ENCODE results near the gene TBC1D10A.

The TBC1D10A gene

GRCh38 chr22:30251711-30252110 lies 75.0 kb downstream of the TBC1D10A start:
- Histone ChIP-seq H3K27ac (ENCODE audit: low read length) (no peak overlapping the region), H3K27me3 (ENCODE audit: insufficient read depth, low read length) (peaks cover 10% of the 10 kb centered on the region; the same call in 1 of the 2 replicates), H3K9me3 (ENCODE audit: insufficient read depth, low read depth, low read length) (no peaks in the 10 kb centered on the region), H3K9ac (ENCODE audit: low read depth, low read length) (no peak overlapping the region), H3K4me1 (ENCODE audit: insufficient read depth, low read length) (peaks cover 12% of the 10 kb centered on the region), H3K36me3 (ENCODE audit: insufficient read depth, low read depth, low read length) (no peaks in the 10 kb centered on the region), H3K4me3 (ENCODE audit: low read length) (no peak overlapping the region)

DNA sequence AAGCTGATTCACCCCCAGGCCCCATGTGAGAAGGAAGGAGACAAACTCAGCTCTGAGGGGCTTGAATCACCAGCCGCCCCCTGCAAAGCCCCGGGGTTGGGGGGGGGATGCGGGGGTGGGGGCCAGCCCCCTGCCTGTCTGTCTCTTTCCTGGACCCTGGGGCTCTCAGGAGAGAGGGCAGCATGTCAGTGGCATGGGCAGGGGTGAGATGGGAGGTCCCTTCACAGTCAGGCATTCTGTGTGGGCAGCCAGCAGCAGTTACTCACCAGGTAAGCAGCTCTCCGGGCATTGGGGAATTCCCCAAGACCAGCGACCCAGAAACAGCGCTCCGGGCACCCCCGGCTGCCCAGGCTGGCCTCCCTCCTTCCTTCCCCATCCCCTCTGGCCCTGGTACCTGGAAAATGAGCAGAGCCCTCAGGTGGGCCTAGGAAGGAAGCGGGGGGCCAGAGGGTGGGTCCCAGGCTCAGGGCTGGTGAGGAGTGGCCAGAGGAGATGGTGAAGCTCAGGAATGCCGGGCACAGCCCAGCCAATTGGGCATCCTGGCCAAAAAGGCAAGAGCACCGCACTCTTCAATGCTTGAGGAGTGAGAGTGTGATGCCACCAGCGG lies 76.0 kb downstream of the TBC1D10A start:
- Histone ChIP-seq H3K27me3 (ENCODE audit: insufficient read depth, low read length) (peaks cover 13% of the 10 kb centered on the region; the same call in 1 of the 2 replicates), H3K4me3 (ENCODE audit: low read length) (no peak overlapping the region), H3K9me3 (ENCODE audit: insufficient read depth, low read depth, low read length) (no peaks in the 10 kb centered on the region), H3K4me1 (ENCODE audit: insufficient read depth, low read length) (peaks cover 12% of the 10 kb centered on the region), H3K9ac (ENCODE audit: low read depth, low read length) (no peak overlapping the region), H3K36me3 (ENCODE audit: insufficient read depth, low read depth, low read length) (no peaks in the 10 kb centered on the region), H3K27ac (ENCODE audit: low read length) (no peak overlapping the region)

DNA sequence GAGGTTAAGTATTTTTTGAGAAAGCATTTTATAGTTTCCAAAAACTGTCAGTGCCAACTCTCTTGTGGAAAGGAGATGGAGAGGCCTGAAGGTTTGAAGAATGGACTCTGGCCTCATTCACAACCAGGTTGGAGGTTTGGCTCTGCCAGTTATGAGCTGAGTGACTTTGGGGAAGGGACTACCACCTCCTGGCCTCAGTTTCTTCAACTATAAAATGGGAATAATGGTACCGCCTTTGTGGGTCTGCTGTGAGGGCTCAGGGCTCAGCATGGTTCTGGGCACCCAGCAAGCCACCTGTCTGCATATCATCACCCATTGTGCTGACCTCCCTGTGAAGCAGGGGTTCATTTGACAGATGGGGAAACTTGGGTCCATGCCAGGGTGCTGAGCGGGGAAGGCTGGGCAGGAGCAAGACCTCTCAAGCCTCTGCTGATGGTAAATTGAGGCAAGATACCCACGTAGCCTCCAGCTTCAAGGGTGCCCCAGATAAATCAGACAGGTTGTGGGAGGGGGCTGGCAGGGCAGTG lies 76.6 kb downstream of the TBC1D10A start:
- Histone ChIP-seq H3K36me3 (ENCODE audit: insufficient read depth, low read depth, low read length) (no peaks in the 10 kb centered on the region), H3K27ac (ENCODE audit: low read length) (no peak overlapping the region), H3K9me3 (ENCODE audit: insufficient read depth, low read depth, low read length) (no peaks in the 10 kb centered on the region), H3K27me3 (ENCODE audit: insufficient read depth, low read length) (peaks cover 13% of the 10 kb centered on the region; the same call in 1 of the 2 replicates), H3K9ac (ENCODE audit: low read depth, low read length) (no peak overlapping the region), H3K4me1 (ENCODE audit: insufficient read depth, low read length) (peaks cover 12% of the 10 kb centered on the region), H3K4me3 (ENCODE audit: low read length) (no peak overlapping the region)

DNA sequence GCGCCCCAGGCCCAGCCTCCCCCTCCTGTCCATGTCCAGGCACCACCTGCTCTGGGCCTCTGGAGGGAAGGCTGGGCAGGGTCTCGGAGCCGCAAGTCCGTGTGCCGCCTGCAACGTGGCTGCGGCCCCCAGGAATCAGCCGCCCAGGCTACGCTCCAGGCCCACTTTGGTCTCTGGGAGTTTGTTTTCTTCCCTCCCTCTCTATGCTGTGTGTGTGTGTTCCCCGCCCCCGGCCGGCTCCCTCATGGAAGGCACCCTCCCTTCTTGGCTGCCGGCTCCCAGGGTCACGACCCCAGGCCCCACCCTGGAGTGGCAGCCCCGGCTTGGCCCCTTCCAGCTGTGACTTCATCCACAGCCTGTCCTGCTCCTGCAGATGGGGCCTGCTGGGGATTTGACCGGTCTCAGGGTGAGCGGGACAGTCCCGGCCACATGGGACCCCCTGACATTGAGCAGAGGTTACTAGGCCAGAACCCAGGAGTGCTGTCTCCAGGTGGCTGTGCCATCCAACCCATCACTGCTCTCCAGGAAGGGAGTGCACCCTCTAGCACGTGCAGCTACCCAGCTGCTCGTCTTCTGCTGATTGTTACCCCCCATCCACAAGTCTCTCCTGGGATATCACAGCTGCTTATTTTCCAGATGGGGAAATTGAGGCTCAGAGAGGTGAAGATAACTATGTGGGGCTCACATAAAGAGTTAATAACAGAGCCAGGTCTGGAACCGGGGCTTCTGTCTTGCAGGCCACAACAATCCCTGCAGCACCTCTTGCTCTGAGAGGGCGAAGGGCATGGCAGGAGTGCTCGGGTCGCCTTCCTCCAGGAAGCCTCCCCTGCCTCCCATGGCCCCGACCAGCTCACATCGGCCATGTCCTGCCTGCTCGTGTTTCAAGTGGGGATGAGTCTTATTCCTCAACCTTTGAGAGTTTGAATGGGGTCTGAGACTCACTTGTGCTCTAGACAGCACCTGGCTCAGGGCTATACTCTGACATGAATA lies 77.4 kb downstream of the TBC1D10A start:
- no peak overlapping the region for H3K27ac ChIP-seq (ENCODE audit: low read length)
- H3K27me3 ChIP-seq (ENCODE audit: insufficient read depth, low read length) = peaks cover 13% of the 10 kb centered on the region; the same call in 1 of the 2 replicates
- peaks cover 15% of the 10 kb centered on the region for H3K4me1 ChIP-seq (ENCODE audit: insufficient read depth, low read length)
- H3K9me3 ChIP-seq (ENCODE audit: insufficient read depth, low read depth, low read length) = no peaks in the 10 kb centered on the region
- H3K4me3 ChIP-seq (ENCODE audit: low read length) = no peak overlapping the region
- no peak overlapping the region for H3K9ac ChIP-seq (ENCODE audit: low read depth, low read length)
- no peaks in the 10 kb centered on the region for H3K36me3 ChIP-seq (ENCODE audit: insufficient read depth, low read depth, low read length)

DNA sequence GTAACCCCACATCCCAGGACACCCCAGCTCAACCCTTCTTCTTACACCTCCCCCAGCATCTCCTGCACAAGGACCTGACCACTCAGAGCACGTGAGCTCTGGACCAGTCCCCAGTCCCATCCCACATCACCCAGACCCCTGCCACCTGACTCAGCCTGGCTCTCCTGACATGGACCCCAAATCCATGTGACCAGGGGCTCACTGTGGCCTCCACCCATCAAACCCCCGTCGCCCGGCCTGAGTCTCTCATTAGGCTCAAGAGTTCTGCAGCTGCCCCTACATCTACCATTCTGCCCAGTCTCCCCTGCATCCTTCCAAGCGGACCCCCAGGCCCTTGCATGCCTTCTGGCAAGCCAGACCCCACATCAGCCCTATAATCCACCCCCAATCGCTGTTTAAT lies 78.3 kb downstream of the TBC1D10A start:
- Histone ChIP-seq H3K9ac (ENCODE audit: low read depth, low read length) (no peak overlapping the region), H3K4me1 (ENCODE audit: insufficient read depth, low read length) (peaks cover 15% of the 10 kb centered on the region), H3K36me3 (ENCODE audit: insufficient read depth, low read depth, low read length) (0 out of 2 replicates have a peak, but pooled peaks cover 2% of the 10 kb centered on the region), H3K9me3 (ENCODE audit: insufficient read depth, low read depth, low read length) (no peaks in the 10 kb centered on the region), H3K27ac (ENCODE audit: low read length) (no peak overlapping the region), H3K27me3 (ENCODE audit: insufficient read depth, low read length) (peaks cover 13% of the 10 kb centered on the region; the same call in 1 of the 2 replicates), H3K4me3 (ENCODE audit: low read length) (no peak overlapping the region)

DNA sequence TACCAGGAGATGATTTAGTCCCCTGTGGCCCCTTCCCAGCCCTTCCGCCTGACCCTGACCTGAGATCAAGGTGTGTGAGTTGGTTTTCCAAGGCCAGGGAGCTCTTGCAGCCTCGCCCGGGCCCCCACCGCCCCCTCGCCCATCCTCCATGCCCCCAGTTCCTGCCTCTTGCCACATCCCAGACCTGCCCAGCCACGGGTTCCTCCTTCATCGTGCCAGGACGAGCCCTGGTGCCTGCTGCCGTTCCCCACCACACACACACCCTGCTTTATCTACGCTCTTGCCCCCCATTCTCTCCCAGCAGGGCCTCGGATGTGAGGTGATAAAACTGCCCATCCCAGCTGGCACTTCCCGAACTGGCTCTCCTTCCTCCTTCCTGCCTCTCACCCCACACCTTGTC lies 78.8 kb downstream of the TBC1D10A start:
- H3K36me3 ChIP-seq (ENCODE audit: insufficient read depth, low read depth, low read length) = peaks cover 8% of the 10 kb centered on the region; the same call in 1 of the 2 replicates
- H3K4me1 ChIP-seq (ENCODE audit: insufficient read depth, low read length) = peaks cover 14% of the 10 kb centered on the region
- peaks cover 13% of the 10 kb centered on the region; the same call in 1 of the 2 replicates for H3K27me3 ChIP-seq (ENCODE audit: insufficient read depth, low read length)
- H3K9ac ChIP-seq (ENCODE audit: low read depth, low read length) = no peak overlapping the region
- H3K9me3 ChIP-seq (ENCODE audit: insufficient read depth, low read depth, low read length) = no peaks in the 10 kb centered on the region
- no peak overlapping the region for H3K27ac ChIP-seq (ENCODE audit: low read length)
- H3K4me3 ChIP-seq (ENCODE audit: low read length) = no peak overlapping the region

DNA sequence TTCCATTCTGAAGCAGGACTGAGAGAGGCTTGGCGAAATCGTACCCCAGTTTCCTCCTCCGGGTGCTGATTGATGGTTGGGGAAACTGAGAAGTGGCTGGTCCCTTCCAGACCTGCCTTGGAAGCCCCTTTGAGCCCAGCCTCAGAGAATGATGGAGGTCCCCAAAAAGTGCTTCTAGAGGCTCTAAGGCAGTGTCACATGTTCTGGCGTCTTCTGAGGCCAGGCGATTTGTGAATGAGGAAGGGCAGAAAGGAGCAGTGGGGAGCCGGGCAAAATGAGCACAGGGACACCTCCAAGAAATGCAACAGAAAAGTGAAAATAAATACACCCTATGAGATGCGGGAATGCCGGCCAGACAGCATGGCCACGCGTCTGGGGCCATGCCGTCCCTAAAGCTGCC lies 79.2 kb downstream of the TBC1D10A start:
- H3K4me1 ChIP-seq (ENCODE audit: insufficient read depth, low read length) = peaks cover 10% of the 10 kb centered on the region
- no peak overlapping the region for H3K9ac ChIP-seq (ENCODE audit: low read depth, low read length)

DNA sequence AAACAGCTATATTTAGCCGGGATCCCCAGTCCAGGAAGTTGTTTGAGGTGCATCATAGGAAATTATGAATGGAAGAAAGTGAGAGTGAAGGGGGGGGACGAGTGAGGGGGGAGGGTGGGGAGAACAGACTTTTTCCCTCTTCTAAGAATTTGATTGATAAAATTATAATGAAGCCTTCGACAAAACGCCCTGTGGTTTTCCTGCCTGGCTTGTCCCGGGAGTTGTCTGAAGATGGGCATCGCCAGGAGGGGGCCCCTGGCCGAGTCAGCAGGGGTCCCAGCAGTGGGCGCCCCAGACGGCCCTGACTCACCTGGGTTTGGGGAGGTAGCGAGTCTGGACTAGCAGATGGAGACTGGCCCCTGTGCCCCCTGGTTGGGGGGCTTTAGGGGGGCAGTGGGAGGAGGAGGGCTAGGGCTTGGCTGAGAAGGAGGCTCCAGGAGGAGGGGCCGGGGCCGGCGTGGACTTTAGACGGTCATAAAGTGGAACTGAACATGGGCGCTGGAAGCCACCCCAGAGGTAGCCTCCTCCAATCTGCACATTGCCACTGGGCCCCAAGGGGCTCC lies 79.8 kb downstream of the TBC1D10A start:
- Histone ChIP-seq H3K9me3 (ENCODE audit: insufficient read depth, low read depth, low read length) (no peaks in the 10 kb centered on the region), H3K27me3 (ENCODE audit: insufficient read depth, low read length) (peaks cover 13% of the 10 kb centered on the region; the same call in 1 of the 2 replicates), H3K4me3 (ENCODE audit: low read length) (peak overlapping the region; percentile 78), H3K36me3 (ENCODE audit: insufficient read depth, low read depth, low read length) (peaks cover 10% of the 10 kb centered on the region; the same call in 1 of the 2 replicates), H3K4me1 (ENCODE audit: insufficient read depth, low read length) (peaks cover 8% of the 10 kb centered on the region), H3K9ac (ENCODE audit: low read depth, low read length) (peak overlapping the region; percentile 67; the same call in 1 of the 2 replicates), H3K27ac (ENCODE audit: low read length) (no peak overlapping the region)

More for the DNA sequence above, 79.2 kb downstream of the TBC1D10A start:
- peaks cover 13% of the 10 kb centered on the region; the same call in 1 of the 2 replicates for H3K27me3 ChIP-seq (ENCODE audit: insufficient read depth, low read length)
- peaks cover 10% of the 10 kb centered on the region; the same call in 1 of the 2 replicates for H3K36me3 ChIP-seq (ENCODE audit: insufficient read depth, low read depth, low read length)
- no peak overlapping the region for H3K4me3 ChIP-seq (ENCODE audit: low read length)
- H3K9me3 ChIP-seq (ENCODE audit: insufficient read depth, low read depth, low read length) = no peaks in the 10 kb centered on the region
- no peak overlapping the region for H3K27ac ChIP-seq (ENCODE audit: low read length)

DNA sequence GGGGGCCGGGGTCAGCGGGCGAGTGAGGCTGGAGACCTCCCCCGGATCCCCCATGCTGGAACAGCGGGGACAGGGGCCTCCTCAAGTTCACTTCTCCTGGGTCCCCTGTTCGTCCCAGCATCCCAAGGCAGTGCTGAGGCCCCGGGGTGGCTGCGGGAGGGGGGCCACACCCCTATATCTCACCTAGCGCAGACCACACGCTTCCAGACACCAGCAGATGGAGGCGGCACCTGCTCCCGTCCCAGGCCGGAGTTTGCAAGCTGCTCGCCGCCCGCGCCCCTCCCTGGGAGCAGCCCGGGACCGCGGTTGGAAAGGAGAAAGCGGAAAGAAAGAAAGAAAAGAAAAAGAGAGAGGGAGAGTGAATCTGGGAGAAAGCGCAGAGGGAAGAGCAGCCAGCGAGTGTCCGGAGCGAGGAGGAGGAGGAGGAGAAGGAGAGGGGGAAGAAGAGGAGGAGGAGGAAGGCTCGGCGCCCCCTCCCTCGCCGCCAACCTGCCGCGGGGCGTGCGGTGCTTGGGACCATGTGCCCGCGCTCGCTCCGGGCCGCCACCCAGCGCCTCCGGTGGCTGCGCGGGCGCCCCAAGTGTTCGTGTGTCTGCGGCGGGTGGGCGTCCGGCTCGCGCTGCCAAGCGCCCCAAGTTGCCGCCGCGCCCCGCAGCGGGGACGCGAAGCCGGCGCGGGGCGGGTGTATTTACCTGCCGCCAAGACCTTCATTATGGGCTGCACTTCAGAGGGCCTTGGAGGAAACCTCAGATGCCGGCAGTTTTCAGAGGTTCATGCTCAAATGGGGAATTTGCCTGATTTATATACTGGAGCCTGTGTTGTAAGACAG lies 80.5 kb downstream of the TBC1D10A start, which contains the start of gene LIF:
Gene LIF (minus strand): TSS at position 775 of the 829 bp plus-strand sequence. CDS start 64 bp downstream, at position 711.
- H3K27ac ChIP-seq (ENCODE audit: low read length) = no peak within 1 kb of the TSS
- H3K36me3 ChIP-seq (ENCODE audit: insufficient read depth, low read depth, low read length) = peaks cover 10% of the 10 kb centered on the region; the same call in 1 of the 2 replicates
- H3K9me3 ChIP-seq (ENCODE audit: insufficient read depth, low read depth, low read length) = no peaks in the 10 kb centered on the region
- peak within 1 kb of the TSS; percentile 67 for H3K9ac ChIP-seq (ENCODE audit: low read depth, low read length)
- peaks cover 8% of the 10 kb centered on the region for H3K4me1 ChIP-seq (ENCODE audit: insufficient read depth, low read length)
- H3K4me3 ChIP-seq (ENCODE audit: low read length) = peak within 1 kb of the TSS; percentile 78
- peaks cover 13% of the 10 kb centered on the region; the same call in 1 of the 2 replicates for H3K27me3 ChIP-seq (ENCODE audit: insufficient read depth, low read length)

- Histone ChIP-seq H3K36me3 (ENCODE audit: insufficient read depth, low read depth, low read length) (peaks cover 10% of the 10 kb centered on the region; the same call in 1 of the 2 replicates), H3K27ac (ENCODE audit: low read length) (no peak overlapping the region), H3K9me3 (ENCODE audit: insufficient read depth, low read depth, low read length) (no peaks in the 10 kb centered on the region), H3K27me3 (ENCODE audit: insufficient read depth, low read length) (peaks cover 13% of the 10 kb centered on the region; the same call in 1 of the 2 replicates), H3K9ac (ENCODE audit: low read depth, low read length) (peak overlapping the region; percentile 67; the same call in 1 of the 2 replicates), H3K4me1 (ENCODE audit: insufficient read depth, low read length) (peaks cover 8% of the 10 kb centered on the region), H3K4me3 (ENCODE audit: low read length) (peak overlapping the region; percentile 78)
These were observed 81.4 kb downstream of the TBC1D10A start for GRCh38 chr22:30245181-30245984.
